C4-2B (cell line): ENCODE data around the gene SLC25A39.

Source experiments
- CTCF ChIP-seq: fragments of 450-650 bp; conservative IDR thresholded peaks from 2 replicates; pipeline ENCODE4 v1.5.1; 2017; ENCODE audit warnings: mild to moderate bottlenecking
- ZFX ChIP-seq: fragments of 450-650 bp; IDR thresholded peaks from 2 replicates; pipeline ENCODE4 v1.6.1; 2017

- TF ChIP-seq CTCF: no peak
- no peak for TF ChIP-seq ZFX
Observed at GRCh38 chr17:44348234-44348987, 23.8 kb upstream of the SLC25A39 start.
